Lower leg skin (tissue), 3 donors: ENCODE measurements around the gene PITX3.

ENCODE experiments used
- POLR2A ChIP-seq, 2 donors: fragments of 450-650 bp; IDR thresholded peaks; one replicate each; pipeline ENCODE4 v1.6.1; 2016 to 2017; ENCODE audit warnings: antibody characterized with exemption in 2 of 2, mild to moderate bottlenecking in 1 of 2, moderate library complexity in 1 of 2
- TF ChIP-seq, protein P1 (sequence below), 3 donors: fragments of 450-650 bp; IDR thresholded peaks; one replicate each; pipeline ENCODE4 v1.5.1; 2016; ENCODE audit warnings: antibody characterized with exemption in 3 of 3, mild to moderate bottlenecking in 3 of 3, moderate library complexity in 2 of 3

DNA sequence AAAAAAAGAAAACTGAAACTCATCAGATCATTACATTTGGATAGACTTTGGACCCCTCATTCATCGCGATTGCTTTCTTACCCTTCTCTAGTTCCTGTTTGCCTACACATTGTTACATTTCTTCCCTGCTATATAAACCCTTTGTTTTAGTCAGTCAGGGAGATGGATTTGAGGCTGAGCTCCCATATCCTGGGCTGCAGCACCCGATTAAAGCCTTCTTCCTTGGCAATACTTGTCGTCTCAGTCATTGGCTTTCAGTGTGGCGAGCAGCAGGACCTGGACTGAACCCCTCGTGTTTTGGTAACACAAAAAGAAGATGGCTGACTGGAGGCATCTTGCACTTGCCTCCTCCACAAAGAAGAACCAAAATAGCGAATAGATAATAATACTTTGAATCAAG, 49.4 kb downstream of the PITX3 start:
- TF ChIP-seq, protein P1, sequence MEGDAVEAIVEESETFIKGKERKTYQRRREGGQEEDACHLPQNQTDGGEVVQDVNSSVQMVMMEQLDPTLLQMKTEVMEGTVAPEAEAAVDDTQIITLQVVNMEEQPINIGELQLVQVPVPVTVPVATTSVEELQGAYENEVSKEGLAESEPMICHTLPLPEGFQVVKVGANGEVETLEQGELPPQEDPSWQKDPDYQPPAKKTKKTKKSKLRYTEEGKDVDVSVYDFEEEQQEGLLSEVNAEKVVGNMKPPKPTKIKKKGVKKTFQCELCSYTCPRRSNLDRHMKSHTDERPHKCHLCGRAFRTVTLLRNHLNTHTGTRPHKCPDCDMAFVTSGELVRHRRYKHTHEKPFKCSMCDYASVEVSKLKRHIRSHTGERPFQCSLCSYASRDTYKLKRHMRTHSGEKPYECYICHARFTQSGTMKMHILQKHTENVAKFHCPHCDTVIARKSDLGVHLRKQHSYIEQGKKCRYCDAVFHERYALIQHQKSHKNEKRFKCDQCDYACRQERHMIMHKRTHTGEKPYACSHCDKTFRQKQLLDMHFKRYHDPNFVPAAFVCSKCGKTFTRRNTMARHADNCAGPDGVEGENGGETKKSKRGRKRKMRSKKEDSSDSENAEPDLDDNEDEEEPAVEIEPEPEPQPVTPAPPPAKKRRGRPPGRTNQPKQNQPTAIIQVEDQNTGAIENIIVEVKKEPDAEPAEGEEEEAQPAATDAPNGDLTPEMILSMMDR (IDR thresholded peaks at IDR 0.05) = no peak
- no peak for TF ChIP-seq POLR2A (IDR thresholded peaks at IDR 0.05)
